ENCODE results near the gene NME3. TPM values are rescaled to one million over a fixed set of nuclear protein-coding genes. Genes with fewer than 3 reads are reported as not detected.
A peak's percentile ranks its signal among the peaks of the same experiment; 100 is the strongest.

Gene NME3
- total and polyA plus RNA-seq, 9 of the 15 experiments (the other 6 are each of a cell fraction or from before 2014, with no cell fraction given): 0.68 to 76.3 (median 11.5) TPM

DNA sequence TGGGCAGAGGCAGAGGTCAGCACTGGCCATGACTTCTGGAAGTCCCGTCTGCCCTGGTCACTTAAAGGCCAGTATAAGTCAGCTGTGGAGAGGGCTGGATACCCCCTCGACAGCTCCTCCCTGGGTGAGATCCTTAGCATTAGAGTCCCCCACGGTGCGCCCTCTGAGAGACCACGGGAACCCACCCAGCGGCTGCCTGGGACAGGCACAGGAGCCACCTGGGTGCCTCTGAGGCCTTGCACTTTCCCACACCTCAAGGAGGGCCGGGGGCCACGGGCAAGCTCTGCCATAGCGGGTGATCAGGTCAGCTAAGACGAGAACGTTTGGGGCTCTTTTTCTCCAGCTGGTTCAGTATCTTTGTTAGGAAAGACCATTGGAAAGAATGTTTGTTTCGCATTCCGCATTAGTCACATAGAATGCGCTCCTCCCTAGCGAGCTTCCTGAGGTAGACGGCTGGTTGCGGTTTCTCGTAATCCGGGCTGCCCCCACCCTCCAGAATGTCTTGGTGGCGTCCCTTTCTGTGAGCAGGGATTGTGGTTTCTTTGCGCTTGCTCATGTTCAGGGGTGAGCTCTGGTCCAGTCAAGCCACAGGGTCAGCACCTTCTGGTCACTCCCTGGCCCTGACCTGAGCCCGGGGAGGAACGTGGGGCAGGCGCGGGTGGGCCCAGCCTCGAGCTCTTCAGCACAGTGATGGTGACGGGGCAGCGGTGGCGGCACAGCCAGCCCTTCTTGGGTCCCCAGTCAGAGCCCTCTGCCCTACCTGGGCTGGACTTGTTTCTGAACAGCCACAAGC lies 25.2 kb downstream of the NME3 start:
- FAIRE-seq (no peak), ATAC-seq (no peak), DNase-seq (ENCODE audit: extremely low read depth in 1 of 4, low spot score in 3 of 4) (no peak)
- 93% methylated on average over 28 of the region's 29 CpGs for WGBS (ENCODE audit: insufficient coverage, low coverage, missing lambda C conversion rate)
- H3K27me3 ChIP-seq (ENCODE audit: control insufficient read depth in 2 of 2, insufficient read depth in 2 of 2, low read length in 2 of 2): no peaks in the 10 kb centered on the region
- TF ChIP-seq LARP7 (IDR thresholded peaks at IDR 0.05): no peak
- TF ChIP-seq, protein P1, sequence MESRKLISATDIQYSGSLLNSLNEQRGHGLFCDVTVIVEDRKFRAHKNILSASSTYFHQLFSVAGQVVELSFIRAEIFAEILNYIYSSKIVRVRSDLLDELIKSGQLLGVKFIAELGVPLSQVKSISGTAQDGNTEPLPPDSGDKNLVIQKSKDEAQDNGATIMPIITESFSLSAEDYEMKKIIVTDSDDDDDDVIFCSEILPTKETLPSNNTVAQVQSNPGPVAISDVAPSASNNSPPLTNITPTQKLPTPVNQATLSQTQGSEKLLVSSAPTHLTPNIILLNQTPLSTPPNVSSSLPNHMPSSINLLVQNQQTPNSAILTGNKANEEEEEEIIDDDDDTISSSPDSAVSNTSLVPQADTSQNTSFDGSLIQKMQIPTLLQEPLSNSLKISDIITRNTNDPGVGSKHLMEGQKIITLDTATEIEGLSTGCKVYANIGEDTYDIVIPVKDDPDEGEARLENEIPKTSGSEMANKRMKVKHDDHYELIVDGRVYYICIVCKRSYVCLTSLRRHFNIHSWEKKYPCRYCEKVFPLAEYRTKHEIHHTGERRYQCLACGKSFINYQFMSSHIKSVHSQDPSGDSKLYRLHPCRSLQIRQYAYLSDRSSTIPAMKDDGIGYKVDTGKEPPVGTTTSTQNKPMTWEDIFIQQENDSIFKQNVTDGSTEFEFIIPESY (CRISPR knock-in tag; IDR thresholded peaks at IDR 0.05): 0 out of 2 replicates have a peak, but pooled peaks have one; percentile 25
- no peaks in the 10 kb centered on the region for H3K9me3 ChIP-seq (replicated peaks; ENCODE audit: control insufficient read depth, insufficient read depth, low read depth, low read length)
- in situ Hi-C loops (cut with MboI): no loop called here
- intact Hi-C loops (cut with micrococcal nuclease): no loop called here
- no peaks in the 10 kb centered on the region for H4K20me1 ChIP-seq (replicated peaks; ENCODE audit: control insufficient read depth, insufficient read depth, low read length)
- H3K79me2 ChIP-seq (ENCODE audit: control insufficient read depth, insufficient read depth, low read length): no peaks in the 10 kb centered on the region
- no peak overlapping the region for H2AFZ ChIP-seq (ENCODE audit: low read depth, low read length)
- H3K4me3 ChIP-seq: no peak overlapping the region
- BruUV-seq (replicated peaks): no TSS peak
- peaks cover 3% of the 10 kb centered on the region for H3K9me1 ChIP-seq (ENCODE audit: control insufficient read depth, insufficient read depth, low read length)
- H3K36me3 ChIP-seq (ENCODE audit: control insufficient read depth, insufficient read depth, low read length): peaks cover 38% of the 10 kb centered on the region; the same call in 1 of the 3 replicates
- ChIA-PET CTCF (ENCODE audit: low intra/inter-chr PET ratio) (no interaction called here), POLR2A (interaction anchor here (0.6 to 1.2 kb wide), 3 partner anchors 23 to 161 kb away, joined by 3 to 4 read pairs (median 3); no protein-coding TSS in a partner anchor)
- H3K9ac ChIP-seq (ENCODE audit: insufficient read depth in 1 of 2, low read depth in 2 of 2, low read length in 2 of 2): no peak overlapping the region; a peak in 1 of 4 replicates
- H3K27ac ChIP-seq (ENCODE audit: extremely low read depth, low read depth, low read length): no peak overlapping the region
- no peak overlapping the region for H3K4me2 ChIP-seq (ENCODE audit: insufficient read depth, low read length)
- peaks cover 0 to 22% of the 10 kb centered on the region in 2 experiments; a peak in 1 of 5 replicates for H3K4me1 ChIP-seq (replicated peaks in 1 of 2; ENCODE audit: control insufficient read depth in 2 of 2, insufficient read depth in 2 of 2, low read length in 2 of 2)
